GM21367 (cell line): Measurements from ENCODE around the gene UNC93A.

Experiments
- ATAC-seq: cut with Tn5 transposase; IDR thresholded peaks from one replicate; pipeline ENCODE4 v1.9.1; 2021; ENCODE audit not compliant: unreplicated experiment

UNC93A gene

GRCh38 chr6:167292301-167293087 lies 1.4 kb downstream of the UNC93A start:
- ATAC-seq = no peak

DNA sequence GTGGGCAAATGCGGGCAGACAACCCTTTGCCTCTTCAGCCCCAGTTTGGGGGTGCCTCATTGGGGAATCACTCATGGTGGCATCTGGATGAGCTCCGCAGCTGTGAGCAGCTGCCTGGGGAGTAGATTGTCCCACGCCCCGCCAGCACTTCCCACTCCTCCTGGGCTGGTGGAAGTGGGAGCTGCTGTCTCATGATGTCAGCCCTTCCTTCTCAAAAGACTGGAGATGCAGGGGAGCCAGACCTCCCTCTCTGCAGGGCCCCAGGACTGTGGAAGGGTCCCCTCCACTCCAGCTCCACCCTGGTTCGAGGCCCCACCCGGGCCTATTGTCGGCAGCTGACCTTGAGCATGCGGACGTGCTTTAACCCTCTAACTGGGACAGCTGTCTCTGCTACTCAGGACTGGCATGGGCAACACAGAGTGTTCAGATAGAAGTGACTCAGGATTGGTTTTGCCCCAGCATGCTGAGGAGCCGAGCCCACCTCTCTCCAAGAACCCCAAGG lies 2.0 kb downstream of the UNC93A start:
- ATAC-seq = no peak

- ATAC-seq = no peak
These were observed 2.5 kb downstream of the UNC93A start for GRCh38 chr6:167293590-167294091.

GRCh38 chr6:167294241-167294640 lies 3.1 kb downstream of the UNC93A start:
- no peak for ATAC-seq

DNA sequence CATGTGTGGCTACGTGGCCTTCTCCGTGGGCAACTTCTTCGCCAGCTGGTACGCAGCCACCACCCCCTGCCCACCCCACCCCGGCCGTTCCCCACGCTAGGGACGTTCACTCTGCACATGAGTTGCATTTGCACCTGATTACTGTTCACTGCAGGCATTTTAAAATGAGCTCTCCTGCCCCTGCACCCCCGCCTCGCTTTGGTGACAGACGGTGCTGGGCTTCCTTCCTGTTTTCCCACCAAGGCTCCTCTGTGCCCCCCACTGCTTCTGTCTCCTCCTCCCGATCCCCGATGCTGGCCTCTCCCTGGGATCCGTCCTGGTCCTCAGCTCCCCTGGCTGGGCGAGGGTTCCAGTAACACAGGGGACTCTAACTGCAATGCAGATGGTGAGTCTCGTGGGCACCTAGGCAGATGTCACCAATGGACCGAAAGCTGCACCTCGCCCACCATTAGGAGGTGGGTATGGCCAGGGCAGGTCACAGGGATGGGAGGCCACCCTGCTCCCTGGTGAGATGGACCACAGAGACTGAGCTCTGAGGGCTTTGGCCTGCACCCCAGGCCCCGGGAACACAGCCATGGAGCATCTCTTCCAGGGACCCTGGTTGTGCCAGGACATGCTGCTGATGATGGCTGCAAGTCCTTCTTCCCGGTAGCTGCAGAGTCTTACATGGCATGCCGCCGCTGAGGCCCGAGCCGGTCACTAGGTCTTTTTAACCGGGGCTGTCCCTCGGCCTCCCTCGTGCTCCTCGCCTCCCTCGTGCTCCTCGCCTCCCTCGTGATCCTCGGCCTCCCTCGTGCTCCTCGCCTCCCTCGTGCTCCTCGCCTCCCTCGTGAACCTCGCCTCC lies 3.8 kb downstream of the UNC93A start:
- no peak for ATAC-seq

DNA sequence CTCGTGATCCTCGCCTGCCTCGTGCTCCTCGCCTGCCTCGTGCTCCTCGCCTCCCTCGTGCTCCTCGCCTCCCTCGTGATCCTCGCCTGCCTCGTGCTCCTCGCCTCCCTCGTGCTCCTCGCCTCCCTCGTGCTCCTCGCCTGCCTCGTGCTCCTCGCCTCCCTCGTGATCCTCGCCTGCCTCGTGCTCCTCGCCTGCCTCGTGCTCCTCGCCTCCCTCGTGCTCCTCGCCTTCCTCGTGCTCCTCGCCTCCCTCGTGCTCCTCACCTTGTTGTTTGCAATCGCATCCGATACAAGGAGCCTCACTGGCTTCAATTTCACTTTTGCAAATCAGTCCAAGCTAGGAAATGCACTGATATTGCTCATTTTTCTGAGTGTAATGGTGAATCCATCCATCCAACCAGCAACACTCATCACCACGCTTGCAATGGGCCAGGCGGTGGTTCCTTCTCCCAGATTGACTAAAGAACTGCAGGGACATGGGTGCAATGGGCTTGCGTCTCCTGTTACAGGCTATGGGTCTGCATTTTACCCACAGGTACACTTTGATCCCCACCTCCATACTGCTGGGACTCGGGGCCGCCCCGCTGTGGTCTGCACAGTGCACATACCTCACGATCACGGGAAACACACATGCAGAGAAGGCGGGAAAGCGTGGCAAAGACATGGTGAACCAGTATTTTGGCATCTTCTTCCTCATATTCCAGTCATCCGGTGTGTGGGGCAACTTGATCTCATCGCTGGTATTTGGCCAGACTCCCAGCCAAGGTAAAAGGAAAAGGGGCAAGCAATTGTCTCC lies 4.6 kb downstream of the UNC93A start:
- no peak for ATAC-seq

DNA sequence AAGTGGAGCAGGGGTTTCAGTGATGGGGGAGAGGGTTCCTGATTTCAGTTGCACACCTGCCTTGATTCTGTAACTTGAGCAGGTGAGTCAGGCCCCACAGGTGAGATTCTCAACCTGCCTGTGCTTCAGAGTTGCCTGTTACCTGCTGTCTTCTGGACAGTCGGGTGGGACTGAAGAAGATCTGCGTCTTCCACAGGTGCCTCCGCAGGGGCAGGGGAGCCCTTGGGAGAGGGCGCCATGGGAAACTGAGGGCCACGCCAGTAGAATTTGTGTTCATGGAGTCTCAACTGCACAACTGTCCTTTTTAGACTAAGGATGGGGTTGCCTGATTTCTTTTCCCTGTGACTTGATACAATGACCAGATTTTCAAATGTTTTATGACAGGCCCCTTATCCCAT lies 5.2 kb downstream of the UNC93A start:
- ATAC-seq = no peak

DNA sequence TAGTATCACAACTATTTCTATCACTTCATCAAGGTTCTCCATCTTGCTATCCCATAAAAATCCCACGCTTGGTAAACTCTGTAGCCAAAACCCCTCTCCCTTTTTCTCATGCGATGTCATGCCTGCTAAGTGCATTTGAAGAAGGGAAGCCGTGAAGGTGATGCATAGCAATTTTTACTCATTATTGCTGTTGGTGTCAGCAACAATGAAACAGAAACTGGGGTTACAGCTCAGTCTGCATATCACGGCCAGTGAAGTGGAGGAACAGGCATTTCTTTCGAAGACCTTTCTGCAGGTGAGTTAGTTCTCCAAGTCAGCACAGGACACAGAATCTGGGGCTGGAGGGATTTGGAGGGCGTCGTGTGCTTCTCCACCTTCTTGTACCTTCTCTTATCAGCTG lies 5.8 kb downstream of the UNC93A start:
- no peak for ATAC-seq

DNA sequence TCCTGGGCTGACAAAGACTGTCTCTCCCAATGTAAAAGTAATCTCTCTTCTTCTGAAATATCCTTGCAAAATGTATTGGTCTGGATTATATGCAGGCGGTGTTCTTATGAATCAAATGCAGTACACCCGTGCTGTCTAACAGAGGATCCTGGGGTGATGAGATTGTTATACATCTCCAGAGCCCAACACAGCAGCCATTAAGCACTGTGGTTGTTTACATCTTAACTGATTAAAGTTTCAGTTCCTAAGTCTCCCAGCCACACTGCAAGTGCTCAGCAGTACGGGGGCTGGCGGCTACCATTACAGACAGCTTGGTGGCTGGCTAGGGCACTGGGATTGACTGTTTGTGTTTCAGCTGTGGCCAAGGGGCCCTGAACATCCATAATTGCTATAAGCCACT lies 7.0 kb downstream of the UNC93A start:
- peak; percentile 51 for ATAC-seq

- ATAC-seq = no peak
These were observed 8.7 kb downstream of the UNC93A start for GRCh38 chr6:167299641-167300308.

DNA sequence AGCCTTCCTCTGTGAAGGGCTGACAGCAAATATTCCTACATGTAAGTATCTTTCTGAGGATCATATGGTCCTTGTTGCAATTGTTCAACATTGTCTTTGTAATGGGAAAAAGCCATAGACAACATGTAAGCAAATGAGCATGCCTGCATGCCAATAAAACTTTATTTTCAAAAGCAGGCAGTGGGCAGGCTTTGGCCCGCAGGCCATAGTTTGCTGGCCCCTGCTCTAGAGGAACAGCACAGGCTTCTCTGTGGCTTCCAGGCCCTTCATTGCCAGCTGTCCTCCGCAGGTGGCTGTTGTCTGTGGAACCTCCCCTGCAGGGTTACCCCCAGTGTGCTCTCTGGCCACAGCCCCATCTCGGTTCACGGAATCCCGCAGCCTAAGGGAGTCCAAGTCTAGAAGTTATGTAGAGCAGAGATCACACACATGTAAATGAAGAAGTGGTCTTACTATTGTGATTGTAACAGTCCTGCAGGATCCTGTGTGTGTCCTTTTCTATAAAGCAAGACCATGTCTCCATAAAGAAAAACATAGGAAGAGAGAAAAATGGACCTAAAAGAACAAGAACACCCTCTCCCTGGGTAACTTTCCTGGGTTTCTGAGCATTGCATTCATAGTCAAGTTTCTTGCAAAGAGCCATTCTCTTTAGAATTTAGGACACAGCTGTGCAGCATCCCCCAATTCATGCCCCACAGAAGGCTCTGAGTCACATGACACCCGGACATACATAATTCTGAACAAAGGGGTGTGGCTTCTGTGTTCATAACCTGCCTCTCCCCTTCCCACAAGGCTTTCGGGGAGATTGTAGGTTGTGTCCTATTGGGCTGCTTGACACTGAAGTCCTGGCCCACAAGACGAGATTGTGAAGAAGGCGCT lies 10.0 kb downstream of the UNC93A start:
- no peak for ATAC-seq

- no peak for ATAC-seq
These were observed 11.0 kb downstream of the UNC93A start for GRCh38 chr6:167302074-167302473.

- no peak for ATAC-seq
These were observed 11.7 kb downstream of the UNC93A start for GRCh38 chr6:167302796-167303195.

DNA sequence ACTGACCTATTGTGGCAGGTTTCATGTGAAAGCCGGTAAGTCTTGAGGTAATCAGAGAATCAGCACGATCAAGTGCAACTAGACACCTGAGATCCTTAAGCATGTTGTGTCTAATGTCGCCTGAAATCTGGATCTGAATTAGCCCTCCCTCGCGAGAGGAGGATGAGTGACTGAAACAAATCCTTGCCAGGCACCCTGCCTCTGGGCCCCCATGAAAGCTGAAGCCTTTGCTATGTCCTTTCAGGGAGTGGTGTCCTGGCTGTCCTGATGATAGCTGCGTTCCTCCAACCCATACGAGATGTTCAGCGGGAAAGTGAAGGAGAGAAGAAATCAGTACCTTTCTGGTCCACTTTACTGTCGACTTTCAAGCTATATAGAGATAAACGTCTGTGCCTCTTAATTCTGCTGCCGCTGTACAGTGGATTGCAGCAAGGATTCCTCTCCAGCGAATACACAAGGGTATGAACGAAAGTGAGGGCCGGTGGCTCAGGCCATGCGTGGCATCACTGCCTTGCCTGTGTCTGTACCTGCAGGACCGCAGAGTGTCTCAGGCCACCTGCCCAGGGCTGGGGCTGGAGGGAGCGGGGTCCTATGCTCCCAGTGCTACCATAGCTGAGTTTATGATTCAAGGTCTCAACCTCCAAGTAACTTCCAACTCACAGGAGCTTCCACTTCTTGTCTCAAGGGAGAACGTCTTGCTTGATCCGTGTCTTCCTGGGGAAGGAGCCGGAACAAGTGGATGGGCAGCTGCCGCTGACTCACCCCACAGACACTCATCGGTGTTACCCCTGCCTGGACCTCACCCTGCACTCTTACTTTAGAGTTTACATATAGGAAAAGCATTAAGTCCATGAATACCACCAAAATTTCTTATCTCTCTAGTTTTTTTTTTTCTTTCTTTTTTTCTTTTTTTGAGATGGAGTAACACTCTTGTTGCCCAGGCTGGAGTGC lies 12.8 kb downstream of the UNC93A start:
- ATAC-seq = no peak

- no peak for ATAC-seq
These were observed 13.8 kb downstream of the UNC93A start for GRCh38 chr6:167304912-167305311.

DNA sequence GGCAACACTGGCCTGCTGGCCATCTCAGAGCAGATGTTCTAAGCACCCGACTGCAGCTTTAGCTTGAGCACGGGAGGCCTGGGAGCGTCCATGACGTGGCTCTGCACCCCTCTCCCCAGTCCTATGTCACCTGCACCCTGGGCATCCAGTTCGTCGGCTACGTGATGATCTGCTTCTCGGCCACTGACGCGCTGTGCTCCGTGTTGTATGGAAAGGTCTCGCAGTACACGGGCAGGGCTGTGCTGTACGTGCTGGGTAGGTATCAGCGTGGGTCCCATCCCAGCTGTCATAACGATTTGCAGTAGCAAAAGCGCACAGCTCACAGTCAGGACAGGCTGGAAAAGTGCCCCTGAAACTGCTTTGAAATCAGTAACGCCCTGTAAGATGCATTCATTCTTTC lies 14.7 kb downstream of the UNC93A start:
- no peak for ATAC-seq

- ATAC-seq = no peak
These were observed 15.4 kb downstream of the UNC93A start for GRCh38 chr6:167306401-167306998.

DNA sequence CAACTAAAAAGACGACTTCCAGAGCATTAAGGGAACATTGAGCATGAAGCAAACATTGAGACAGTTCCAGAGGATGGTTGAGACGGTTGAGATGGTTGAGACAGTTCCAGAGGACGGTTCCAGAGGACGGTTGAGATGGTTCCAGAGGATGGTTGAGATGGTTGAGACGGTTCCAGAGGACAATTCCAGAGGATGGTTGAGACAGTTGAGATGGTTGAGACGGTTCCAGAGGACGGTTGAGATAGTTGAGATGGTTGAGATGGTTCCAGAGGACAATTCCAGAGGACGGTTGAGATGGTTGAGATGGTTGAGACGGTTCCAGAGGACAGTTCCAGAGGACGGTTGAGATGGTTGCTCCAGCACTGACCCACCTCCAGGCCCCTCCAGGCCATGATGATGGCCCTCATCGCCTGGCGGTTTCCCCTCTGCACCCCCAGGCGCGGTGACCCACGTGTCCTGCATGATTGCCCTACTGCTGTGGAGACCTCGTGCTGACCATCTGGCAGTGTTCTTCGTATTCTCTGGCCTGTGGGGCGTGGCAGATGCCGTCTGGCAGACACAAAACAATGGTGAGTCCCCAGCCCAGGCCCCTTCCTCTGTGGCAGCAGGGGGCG lies 16.3 kb downstream of the UNC93A start:
- no peak for ATAC-seq
